HepG2 (cell line): ENCODE results near the gene DHX57. TPM values are rescaled to one million over a fixed set of nuclear protein-coding genes. Genes with fewer than 3 reads are reported as not detected.

ENCODE experiments used
- DR1 ChIP-seq: sonication (generic); formaldehyde crosslinking; IDR thresholded peaks from 2 replicates; pipeline ENCODE4 v1.8.0; 2021; ENCODE audit warnings: mild to moderate bottlenecking, missing genetic modification reagents, inconsistent platforms
- FOXM1 ChIP-seq: sonication (generic); formaldehyde crosslinking; IDR thresholded peaks from 2 replicates; pipeline ENCODE4 v1.5.0; 2020; ENCODE audit warnings: missing genetic modification reagents
- HOXD1 ChIP-seq: sonication (generic); formaldehyde crosslinking; IDR thresholded peaks from 2 replicates; pipeline ENCODE4 v1.5.0; 2020; ENCODE audit warnings: missing genetic modification reagents
- KIAA2018 ChIP-seq: sonication (generic); formaldehyde crosslinking; IDR thresholded peaks from 2 replicates; pipeline ENCODE4 v1.5.0; 2020; ENCODE audit warnings: mild to moderate bottlenecking, missing genetic modification reagents, borderline replicate concordance
- KMT2B ChIP-seq: IDR thresholded peaks from 2 replicates; pipeline ENCODE4 v1.6.1; 2016; ENCODE audit warnings: missing genetic modification reagents, missing compliant biosample characterization
- MAFF ChIP-seq: IDR thresholded peaks from 2 replicates; pipeline ENCODE4 v1.6.1; 2011; ENCODE audit warnings: low read depth, low read length, improper control_type of control experiment
- NCOA1 ChIP-seq: sonication (generic); formaldehyde crosslinking; IDR thresholded peaks from 2 replicates; pipeline ENCODE4 v1.9.0; 2021; ENCODE audit warnings: missing genetic modification reagents
- REL ChIP-seq: sonication (generic); formaldehyde crosslinking; conservative IDR thresholded peaks from 2 replicates; pipeline ENCODE4 v1.8.0; 2022; ENCODE audit warnings: mild to moderate bottlenecking, missing genetic modification reagents, moderate library complexity
- SMAD1 ChIP-seq: sonication (generic); formaldehyde crosslinking; IDR thresholded peaks from 2 replicates; pipeline ENCODE4 v1.4.0; 2020; ENCODE audit warnings: missing genetic modification reagents, low read depth, mild to moderate bottlenecking, borderline replicate concordance
- SRSF9 ChIP-seq: fragments of 200-400 bp; formaldehyde crosslinking; IDR thresholded peaks from 2 replicates; pipeline ENCODE4 v1.6.1; 2018; ENCODE audit warnings: borderline replicate concordance, mild to moderate bottlenecking, low read depth, low read length; ENCODE audit not compliant: insufficient read depth, poor library complexity, severe bottlenecking
- ZFP36 ChIP-seq: fragments of 150-350 bp; IDR thresholded peaks from 2 replicates; pipeline ENCODE4 v1.6.1; 2018; ENCODE audit warnings: borderline replicate concordance, low read length, low read depth; ENCODE audit not compliant: partially characterized antibody
- ZKSCAN8 ChIP-seq: IDR thresholded peaks from 2 replicates; pipeline ENCODE4 v1.6.1; 2016; ENCODE audit warnings: borderline replicate concordance, missing genetic modification reagents, missing compliant biosample characterization
- ZNF317 ChIP-seq: sonication (generic); formaldehyde crosslinking; IDR thresholded peaks from 2 replicates; pipeline ENCODE4 v1.5.0; 2020; ENCODE audit warnings: mild to moderate bottlenecking, missing genetic modification reagents
- ZNF326 ChIP-seq: sonication (generic); formaldehyde crosslinking; IDR thresholded peaks from 2 replicates; pipeline ENCODE4 v1.4.0; 2020; ENCODE audit warnings: missing genetic modification reagents, borderline replicate concordance
- polyA plus RNA-seq, 8 experiments: library from polyadenylated mRNA; depleted of rRNA in 3 of 8; stranded (reverse) in 7 of 8; unstranded in 1 of 8; fragments of >200 nt; fragmentation: Illumina TruSeq in 4 of 8; extraction: Trizol in 4 of 8; gene quantifications; 2 replicates each; pipeline versions ENCODE4 v1.2.1 to v1.2.3, GENCODE V29; 2011 to 2016; ENCODE audit warnings: low read depth in 4 of 8, missing spikeins in 1 of 8, mixed read lengths in 1 of 8; ENCODE audit not compliant: insufficient read depth in 1 of 8
- total RNA-seq, 5 experiments: library from RNA; depleted of rRNA; stranded (reverse); fragments of >200 nt; fragmentation: Illumina TruSeq; extraction: Trizol; gene quantifications; 2 replicates each; pipeline ENCODE4 v1.2.3, GENCODE V29; 2016; ENCODE audit warnings: low read depth in 1 of 5
- TF ChIP-seq, protein P1 (sequence below): sonication (generic); formaldehyde crosslinking; IDR thresholded peaks from 2 replicates; pipeline ENCODE4 v1.4.0; 2020; ENCODE audit warnings: missing genetic modification reagents
- TF ChIP-seq, protein P2 (sequence below): sonication (generic); formaldehyde crosslinking; IDR thresholded peaks from 2 replicates; pipeline ENCODE4 v1.8.1; 2023; ENCODE audit warnings: mild to moderate bottlenecking, missing genetic modification reagents, borderline replicate concordance

DHX57 gene
- total and polyA plus RNA-seq, 2 of the 13 experiments (the other 11 are each of a cell fraction or from before 2014, with no cell fraction given), result 9.2 to 24.2 TPM

- TF ChIP-seq, protein P1, sequence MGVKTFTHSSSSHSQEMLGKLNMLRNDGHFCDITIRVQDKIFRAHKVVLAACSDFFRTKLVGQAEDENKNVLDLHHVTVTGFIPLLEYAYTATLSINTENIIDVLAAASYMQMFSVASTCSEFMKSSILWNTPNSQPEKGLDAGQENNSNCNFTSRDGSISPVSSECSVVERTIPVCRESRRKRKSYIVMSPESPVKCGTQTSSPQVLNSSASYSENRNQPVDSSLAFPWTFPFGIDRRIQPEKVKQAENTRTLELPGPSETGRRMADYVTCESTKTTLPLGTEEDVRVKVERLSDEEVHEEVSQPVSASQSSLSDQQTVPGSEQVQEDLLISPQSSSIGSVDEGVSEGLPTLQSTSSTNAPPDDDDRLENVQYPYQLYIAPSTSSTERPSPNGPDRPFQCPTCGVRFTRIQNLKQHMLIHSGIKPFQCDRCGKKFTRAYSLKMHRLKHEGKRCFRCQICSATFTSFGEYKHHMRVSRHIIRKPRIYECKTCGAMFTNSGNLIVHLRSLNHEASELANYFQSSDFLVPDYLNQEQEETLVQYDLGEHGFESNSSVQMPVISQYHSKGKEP (CRISPR knock-in tag), result no peak
- peak; percentile 99 for TF ChIP-seq KMT2B (CRISPR knock-in tag)
- 0 out of 2 replicates have a peak, but pooled peaks have one; percentile 83 for TF ChIP-seq HOXD1 (CRISPR knock-in tag)
- TF ChIP-seq ZFP36, result no peak
- TF ChIP-seq ZNF317 (CRISPR knock-in tag), result 0 out of 2 replicates have a peak, but pooled peaks have one; percentile 69
- peak; percentile 38; the same call in 1 of the 2 replicates for TF ChIP-seq ZKSCAN8 (CRISPR knock-in tag)
- peak; percentile 59; the same call in 1 of the 2 replicates for TF ChIP-seq SMAD1 (CRISPR knock-in tag)
- 0 out of 2 replicates have a peak, but pooled peaks have one; percentile 18 for TF ChIP-seq REL (CRISPR knock-in tag)
- TF ChIP-seq MAFF, result no peak
- no peak for TF ChIP-seq ZNF326 (CRISPR knock-in tag)
- TF ChIP-seq SRSF9, result no peak
- TF ChIP-seq KIAA2018 (CRISPR knock-in tag), result 0 out of 2 replicates have a peak, but pooled peaks have one; percentile 94
- peak; percentile 43; the same call in 1 of the 2 replicates for TF ChIP-seq DR1 (CRISPR knock-in tag)
- TF ChIP-seq FOXM1 (CRISPR knock-in tag), result no peak
- TF ChIP-seq, protein P2, sequence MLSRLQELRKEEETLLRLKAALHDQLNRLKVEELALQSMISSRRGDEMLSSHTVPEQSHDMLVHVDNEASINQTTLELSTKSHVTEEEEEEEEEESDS (CRISPR knock-in tag), result peak; percentile 82; the same call in 1 of the 2 replicates
- peak; percentile 66; the same call in 1 of the 2 replicates for TF ChIP-seq NCOA1 (CRISPR knock-in tag)
Observed at GRCh38 chr2:38875576-38876367, at the start of gene DHX57, which contains the start of gene MORN2 (continued).
